ENCODE data around the gene GAS1.

- TF ChIP-seq EZH2 (IDR thresholded peaks at IDR 0.05; ENCODE audit: low read depth, low read length, severe bottlenecking), result no peak
- TF ChIP-seq PHF8 (conservative IDR thresholded peaks at IDR 0.05; ENCODE audit: low read depth, low read length), result no peak
- no peak for TF ChIP-seq SIN3A (conservative IDR thresholded peaks at IDR 0.05 in 1 of 2, IDR thresholded peaks at IDR 0.05 in 1 of 2; ENCODE audit: low read depth in 1 of 2, low read length in 2 of 2)
- no peak for TF ChIP-seq MAFK (IDR thresholded peaks at IDR 0.05; ENCODE audit: low read depth, low read length)
- TF ChIP-seq CTCF (IDR thresholded peaks at IDR 0.05; ENCODE audit: control extremely low read depth in 1 of 3, insufficient read depth in 1 of 3, low read depth in 1 of 3, low read length in 3 of 3), result no peak
- no peak for TF ChIP-seq RAD21 (IDR thresholded peaks at IDR 0.05 in 1 of 2, conservative IDR thresholded peaks at IDR 0.05 in 1 of 2; ENCODE audit: low read depth in 2 of 2, low read length in 2 of 2)
- no peak for TF ChIP-seq GTF2F1 (IDR thresholded peaks at IDR 0.05; ENCODE audit: borderline replicate concordance, low read depth, low read length)
- no peak for TF ChIP-seq POLR2A (IDR thresholded peaks at IDR 0.05; ENCODE audit: control extremely low read depth in 1 of 2, low read depth in 2 of 2, low read length in 2 of 2)
Measured at GRCh38 chr9:86940774-86941173, 6.5 kb downstream of the GAS1 start.
